Endodermal cell (in vitro differentiated cells): Measurements from ENCODE around the gene PODXL2. TPM values are rescaled to one million over a fixed set of nuclear protein-coding genes. Genes with fewer than 3 reads are reported as not detected.

Experiments
- DNase-seq: peaks from one replicate; pipeline ENCODE4 v3.0.0-alpha.2; 2017
- H3K27ac ChIP-seq: 2 replicates; pipeline ENCODE4 v1.5.1; 2013; ENCODE audit warnings: mild to moderate bottlenecking, low read depth, low read length, moderate library complexity
- H3K27me3 ChIP-seq: 2 replicates; pipeline ENCODE4 v1.6.1; 2013; ENCODE audit warnings: mild to moderate bottlenecking, low read length, moderate library complexity; ENCODE audit not compliant: insufficient read depth, control insufficient read depth, poor library complexity, severe bottlenecking
- H3K36me3 ChIP-seq: 2 replicates; pipeline ENCODE4 v1.7.0; 2013; ENCODE audit warnings: mild to moderate bottlenecking, low read length, moderate library complexity; ENCODE audit not compliant: control insufficient read depth, insufficient read depth
- H3K4me1 ChIP-seq: one replicate; pipeline ENCODE4 v1.7.0; 2013; ENCODE audit warnings: low read length; ENCODE audit not compliant: control insufficient read depth, insufficient read depth
- H3K4me3 ChIP-seq: 2 replicates; pipeline ENCODE4 v1.5.1; 2013; ENCODE audit warnings: mild to moderate bottlenecking, low read length, moderate library complexity
- H3K9ac ChIP-seq: 2 replicates; pipeline ENCODE4 v1.6.1; 2013; ENCODE audit warnings: mild to moderate bottlenecking, low read length, moderate library complexity; ENCODE audit not compliant: poor library complexity, severe bottlenecking; ENCODE audit errors: extremely low read depth
- H3K9me3 ChIP-seq: 2 replicates; pipeline ENCODE4 v1.6.1; 2013; ENCODE audit warnings: mild to moderate bottlenecking, low read length, moderate library complexity; ENCODE audit not compliant: control insufficient read depth
- H3K27ac Mint-ChIP-seq: 2 replicates; pipeline ENCODE4 v1.8.0; 2020; ENCODE audit warnings: mixed read lengths
- H3K27me3 Mint-ChIP-seq: 2 replicates; pipeline ENCODE4 v1.8.0; 2021; ENCODE audit warnings: mild to moderate bottlenecking, mixed read lengths; ENCODE audit not compliant: insufficient read depth
- H3K36me3 Mint-ChIP-seq: 2 replicates; pipeline ENCODE4 v1.8.0; 2020; ENCODE audit warnings: low read depth, mixed read lengths
- H3K4me1 Mint-ChIP-seq: 2 replicates; pipeline ENCODE4 v1.8.0; 2020; ENCODE audit warnings: mixed read lengths
- H3K4me3 Mint-ChIP-seq: 2 replicates; pipeline ENCODE4 v1.8.0; 2020; ENCODE audit warnings: mild to moderate bottlenecking, moderate library complexity, mixed read lengths
- H3K9me3 Mint-ChIP-seq: 2 replicates; pipeline ENCODE4 v1.8.0; 2020; ENCODE audit warnings: mild to moderate bottlenecking, mixed read lengths
- WGBS, 2 experiments: methylation state at CpG; one replicate each; pipeline versions ENCODE4 v1.1.5 to v1.1.7; 2013; ENCODE audit warnings: missing lambda C conversion rate in 2 of 2, mixed read lengths in 1 of 2; ENCODE audit not compliant: insufficient coverage in 1 of 2, insufficient read length in 1 of 2; 5-methylcytosine and 5-hydroxymethylcytosine counted together
- total RNA-seq, 2 donors: library from RNA; stranded (reverse); fragmentation: NEBNext Ultra II Directional in 1 of 2; extraction: Animal tissue kit (Norgen Biotek cat#: 25700) in 1 of 2; gene quantifications; 2 replicates in 1 of 2; 3 replicates in 1 of 2; pipeline ENCODE4 v1.2.1, GENCODE V29; 2021
- TF ChIP-seq, protein P1 (sequence below): fragments of 200-600 bp; sonication (generic); conservative IDR thresholded peaks from 2 replicates; pipeline ENCODE4 v1.5.0; 2021; ENCODE audit warnings: antibody characterized with exemption, mild to moderate bottlenecking

The PODXL2 gene
- total RNA-seq, 2 donors from 2014 or later = 11.8 to 16.5 TPM

DNA sequence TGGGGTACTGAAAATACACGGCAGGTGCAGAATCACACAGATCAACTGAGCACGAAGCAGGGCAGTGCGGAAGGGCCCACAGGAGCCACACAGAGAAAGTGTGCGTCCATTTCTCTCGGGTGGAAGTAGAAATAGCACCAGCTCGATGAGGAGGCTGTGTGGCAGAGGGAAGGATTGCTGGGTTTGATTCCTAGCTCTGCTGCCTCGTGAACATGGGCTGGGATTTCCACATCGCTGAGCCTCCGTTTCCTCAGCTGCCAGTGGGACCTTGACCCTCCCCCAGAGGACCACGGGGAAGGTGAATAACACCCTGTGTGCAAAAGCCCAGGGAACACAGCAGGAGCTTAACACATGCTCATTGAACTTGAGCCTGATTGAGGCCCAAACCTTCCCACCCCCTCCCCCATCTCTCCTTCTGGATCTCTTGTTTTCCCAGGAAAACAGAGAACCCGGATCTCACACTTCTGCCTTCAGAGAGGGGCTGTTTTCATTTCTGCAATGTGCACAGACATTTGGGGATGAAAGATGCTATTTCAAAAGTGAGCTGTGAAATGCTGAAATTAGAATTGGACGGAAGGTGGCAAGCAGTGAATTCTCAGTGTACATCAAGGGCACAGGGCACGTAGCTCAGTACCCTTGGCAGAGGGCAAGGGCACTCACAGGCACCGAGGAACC, 82.2 kb downstream of the PODXL2 start:
- no peaks in the 10 kb centered on the region for H3K36me3 ChIP-seq
- Mint-ChIP-seq H3K9me3 (no peaks in the 10 kb centered on the region), H3K4me1 (peaks cover 27% of the 10 kb centered on the region), H3K27ac (no peak overlapping the region), H3K36me3 (no peaks in the 10 kb centered on the region), H3K27me3 (peaks cover 14% of the 10 kb centered on the region), H3K4me3 (no peak overlapping the region)
- H3K9me3 ChIP-seq = no peaks in the 10 kb centered on the region
- DNase-seq = peak; percentile 48
- peaks cover 3% of the 10 kb centered on the region for H3K4me1 ChIP-seq
- H3K27me3 ChIP-seq = peaks cover 5% of the 10 kb centered on the region
- H3K9ac ChIP-seq = no peak overlapping the region
- TF ChIP-seq, protein P1, sequence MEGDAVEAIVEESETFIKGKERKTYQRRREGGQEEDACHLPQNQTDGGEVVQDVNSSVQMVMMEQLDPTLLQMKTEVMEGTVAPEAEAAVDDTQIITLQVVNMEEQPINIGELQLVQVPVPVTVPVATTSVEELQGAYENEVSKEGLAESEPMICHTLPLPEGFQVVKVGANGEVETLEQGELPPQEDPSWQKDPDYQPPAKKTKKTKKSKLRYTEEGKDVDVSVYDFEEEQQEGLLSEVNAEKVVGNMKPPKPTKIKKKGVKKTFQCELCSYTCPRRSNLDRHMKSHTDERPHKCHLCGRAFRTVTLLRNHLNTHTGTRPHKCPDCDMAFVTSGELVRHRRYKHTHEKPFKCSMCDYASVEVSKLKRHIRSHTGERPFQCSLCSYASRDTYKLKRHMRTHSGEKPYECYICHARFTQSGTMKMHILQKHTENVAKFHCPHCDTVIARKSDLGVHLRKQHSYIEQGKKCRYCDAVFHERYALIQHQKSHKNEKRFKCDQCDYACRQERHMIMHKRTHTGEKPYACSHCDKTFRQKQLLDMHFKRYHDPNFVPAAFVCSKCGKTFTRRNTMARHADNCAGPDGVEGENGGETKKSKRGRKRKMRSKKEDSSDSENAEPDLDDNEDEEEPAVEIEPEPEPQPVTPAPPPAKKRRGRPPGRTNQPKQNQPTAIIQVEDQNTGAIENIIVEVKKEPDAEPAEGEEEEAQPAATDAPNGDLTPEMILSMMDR = no peak
- whole genome bisulfite sequencing, 2 experiments = 77 to 79% methylated on average over 10 to 14 of the region's 14 CpGs
- no peak overlapping the region for H3K27ac ChIP-seq
- H3K4me3 ChIP-seq = no peak overlapping the region

- Mint-ChIP-seq H3K9me3 (no peaks in the 10 kb centered on the region), H3K4me1 (peaks cover 27% of the 10 kb centered on the region)
- 95% methylated on average over 12 to 14 of the region's 14 CpGs for WGBS, 2 experiments
Observed at GRCh38 chr3:127711896-127712295, 82.9 kb downstream of the PODXL2 start.

DNA sequence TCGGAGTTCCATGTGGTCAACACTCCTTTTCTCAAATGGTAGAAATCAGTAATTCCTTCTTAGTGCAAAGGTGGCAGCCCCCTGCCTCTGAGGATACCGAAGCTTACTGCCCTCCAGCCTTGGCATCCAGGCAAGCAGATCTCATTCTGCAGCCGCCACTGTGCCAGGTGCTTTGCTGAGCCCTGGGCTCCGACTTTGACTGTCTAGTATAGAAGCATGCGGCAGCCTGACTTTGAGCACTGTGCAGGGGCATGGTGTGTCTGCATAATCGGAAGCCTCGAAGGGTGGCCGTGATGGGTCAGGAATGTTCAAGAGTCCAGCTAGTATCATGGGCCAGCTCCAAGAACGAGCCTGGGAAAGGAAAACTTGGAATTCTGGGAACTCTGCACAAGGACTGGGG, 83.5 kb downstream of the PODXL2 start:
- Mint-ChIP-seq H3K4me1 (peaks cover 27% of the 10 kb centered on the region), H3K27ac (no peak overlapping the region), H3K36me3 (no peaks in the 10 kb centered on the region), H3K9me3 (no peaks in the 10 kb centered on the region), H3K4me3 (no peak overlapping the region), H3K27me3 (peaks cover 14% of the 10 kb centered on the region)
- TF ChIP-seq, protein P1 = no peak
- peaks cover 3% of the 10 kb centered on the region for H3K4me1 ChIP-seq
- no peak for DNase-seq
- H3K9me3 ChIP-seq = no peaks in the 10 kb centered on the region
- no peak overlapping the region for H3K27ac ChIP-seq
- H3K27me3 ChIP-seq = peaks cover 11% of the 10 kb centered on the region
- 89 to 90% methylated on average over 9 of the region's 9 CpGs for WGBS, 2 experiments
- H3K4me3 ChIP-seq = no peak overlapping the region
- no peak overlapping the region for H3K9ac ChIP-seq
- no peaks in the 10 kb centered on the region for H3K36me3 ChIP-seq

More at GRCh38 chr3:127711896-127712295, 82.9 kb downstream of the PODXL2 start:
- no peak for DNase-seq
- Histone ChIP-seq H3K27me3 (peaks cover 11% of the 10 kb centered on the region), H3K9me3 (no peaks in the 10 kb centered on the region), H3K27ac (no peak overlapping the region), H3K9ac (no peak overlapping the region), H3K36me3 (no peaks in the 10 kb centered on the region), H3K4me3 (no peak overlapping the region), H3K4me1 (peaks cover 3% of the 10 kb centered on the region)
- no peak overlapping the region for H3K4me3 Mint-ChIP-seq
- TF ChIP-seq, protein P1 = no peak
- H3K27me3 Mint-ChIP-seq = peaks cover 14% of the 10 kb centered on the region
- H3K27ac Mint-ChIP-seq = no peak overlapping the region
- H3K36me3 Mint-ChIP-seq = no peaks in the 10 kb centered on the region
